GM21515 (cell line): Measurements from ENCODE around the gene GMDS.
A peak's percentile ranks its signal among the peaks of the same experiment; 100 is the strongest.

Experiments
- ATAC-seq: cut with Tn5 transposase; IDR thresholded peaks from one replicate; pipeline ENCODE4 v1.9.1; 2021; ENCODE audit not compliant: unreplicated experiment

The GMDS gene

DNA sequence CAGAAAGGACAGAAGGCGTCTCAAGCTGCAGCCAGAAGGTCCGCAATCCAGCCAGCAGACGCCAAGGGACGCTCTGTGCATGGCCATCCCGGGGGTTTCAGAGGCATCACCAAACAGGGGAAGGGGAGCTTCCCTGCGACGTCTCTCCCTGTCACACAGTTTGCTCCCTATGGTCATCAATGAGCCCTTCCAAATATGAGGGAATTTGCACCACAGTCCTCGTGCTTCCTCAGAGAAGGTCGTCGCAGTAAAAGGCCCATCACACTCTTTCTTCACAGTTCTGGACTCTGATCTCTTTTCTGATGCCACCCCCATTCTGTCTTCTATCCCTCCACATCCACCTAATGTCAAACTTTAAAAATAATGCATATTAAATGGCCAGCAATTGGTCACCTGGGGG is 645.9 kb downstream of the GMDS start:
- no peak for ATAC-seq

DNA sequence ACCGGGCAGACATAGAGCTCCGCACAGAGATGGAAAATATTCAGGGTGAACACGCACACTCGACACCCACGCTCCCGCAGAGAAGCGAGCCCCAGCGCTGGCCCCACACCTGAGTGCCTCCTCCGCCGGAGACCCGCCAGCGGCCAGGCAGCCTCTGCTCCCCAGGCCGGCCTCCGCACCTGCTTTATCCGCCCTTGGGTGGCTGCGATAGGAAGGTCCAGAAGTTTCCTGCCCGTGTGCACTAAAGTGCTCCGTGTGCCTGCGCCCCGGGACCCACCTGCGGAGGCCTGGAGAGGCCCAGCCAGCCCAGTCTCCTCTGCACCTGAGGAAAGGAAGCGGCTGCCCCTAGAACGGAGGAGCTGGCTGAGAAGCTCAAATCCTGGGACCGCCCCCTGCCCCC is 646.5 kb downstream of the GMDS start:
- ATAC-seq, result no peak

DNA sequence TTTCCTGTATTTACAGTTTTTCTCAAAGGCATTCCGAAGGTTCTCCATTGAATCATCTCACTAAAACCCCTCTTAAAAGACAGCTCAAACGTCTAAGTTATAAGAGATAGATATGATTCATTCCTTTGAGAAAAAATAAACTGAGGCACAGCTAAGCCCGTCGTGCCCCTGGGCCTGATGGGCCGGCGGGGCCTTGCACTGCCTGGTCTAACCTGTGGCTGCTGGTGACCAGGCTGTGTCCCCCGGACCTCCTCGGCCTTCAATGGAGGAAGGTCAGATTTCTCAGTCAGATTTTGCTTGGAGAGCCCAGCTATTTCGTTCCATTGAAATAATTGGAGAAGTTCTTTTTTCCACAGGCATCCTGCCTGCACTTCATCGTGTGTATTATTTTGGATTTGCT is 647.0 kb downstream of the GMDS start:
- ATAC-seq, result no peak

DNA sequence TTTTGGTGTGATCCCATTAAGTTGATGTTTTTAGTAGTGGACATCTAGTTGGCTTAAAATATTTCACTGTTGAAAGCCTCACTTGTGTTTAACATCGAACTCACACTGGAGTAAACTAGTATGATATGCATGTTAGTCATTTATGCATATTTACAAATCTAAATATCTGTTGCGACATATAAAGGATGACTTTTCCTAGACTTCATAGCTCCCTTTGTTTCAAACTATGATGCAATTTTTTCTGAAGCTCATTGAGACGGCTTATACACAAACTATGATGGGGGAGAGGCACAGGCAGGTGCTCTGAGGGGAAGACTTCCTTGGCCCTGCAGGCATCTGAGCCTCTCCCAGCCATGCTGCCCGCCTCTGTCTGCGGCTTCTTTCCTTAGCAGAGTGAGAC is 647.5 kb downstream of the GMDS start:
- no peak for ATAC-seq

DNA sequence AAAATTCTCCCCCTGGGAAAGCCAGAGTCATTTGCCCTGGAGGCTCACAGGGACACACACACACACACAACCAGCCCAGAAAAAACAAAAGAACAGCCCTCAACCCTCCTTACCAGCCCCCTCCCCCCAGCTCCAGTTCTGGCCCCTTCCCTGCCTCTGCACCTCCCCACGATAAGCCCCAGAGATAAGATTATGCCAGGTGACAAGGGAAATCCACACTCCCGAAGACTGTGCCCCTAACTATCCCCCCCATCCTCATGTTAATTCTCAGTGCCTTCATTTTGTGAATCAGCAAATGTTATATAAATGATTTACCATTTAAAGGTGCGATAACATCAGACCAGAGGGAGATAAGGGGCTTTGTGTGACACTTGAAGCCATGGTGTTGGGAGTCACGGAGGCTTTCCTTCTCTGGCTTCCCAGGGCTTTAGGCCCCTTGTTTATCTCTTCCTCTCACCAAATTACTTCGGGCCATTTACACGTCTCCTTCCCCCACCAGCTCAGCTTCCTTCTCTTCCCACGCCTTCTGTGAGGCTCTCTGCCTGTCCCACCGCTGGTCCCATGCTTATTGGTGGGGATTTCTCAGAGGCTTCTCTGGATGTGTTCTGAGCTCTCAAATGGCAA is 648.2 kb downstream of the GMDS start:
- ATAC-seq, result no peak

DNA sequence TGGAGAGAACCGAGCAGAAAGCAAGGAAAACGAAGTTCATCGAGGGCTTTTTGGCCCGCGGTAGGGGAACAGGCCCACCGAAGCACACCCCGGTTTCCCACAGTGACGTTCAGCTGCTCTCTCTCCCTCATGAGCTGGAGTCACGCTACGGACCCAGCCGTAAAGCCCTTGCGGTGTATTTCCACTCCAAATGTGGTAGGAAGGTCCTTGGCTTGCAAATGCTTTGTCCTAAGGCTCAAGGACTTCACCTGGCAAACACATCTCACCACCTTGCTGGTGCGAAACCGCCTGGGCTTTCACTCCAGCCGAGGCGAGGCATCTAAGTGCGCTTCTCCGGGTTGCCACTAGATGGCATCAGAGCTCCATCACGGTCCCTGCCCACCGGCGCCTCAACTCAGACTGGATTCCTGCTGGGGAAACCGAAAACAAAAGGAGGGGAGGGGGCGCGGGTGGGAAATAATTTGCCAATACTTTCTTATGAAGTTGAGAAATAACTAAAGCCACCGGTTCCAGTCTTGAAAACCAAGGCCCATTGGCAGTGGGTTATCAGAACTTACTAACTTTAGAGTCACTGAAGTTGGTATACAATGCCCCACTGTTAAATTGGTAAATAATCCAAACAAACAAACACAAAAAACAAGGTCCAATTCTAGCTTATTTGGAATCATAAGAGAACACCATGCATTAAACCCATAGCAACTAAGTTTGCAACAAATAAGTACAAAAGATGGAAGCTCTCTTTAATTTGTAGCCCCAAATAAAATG is 649.1 kb downstream of the GMDS start:
- ATAC-seq, result peak; percentile 67

DNA sequence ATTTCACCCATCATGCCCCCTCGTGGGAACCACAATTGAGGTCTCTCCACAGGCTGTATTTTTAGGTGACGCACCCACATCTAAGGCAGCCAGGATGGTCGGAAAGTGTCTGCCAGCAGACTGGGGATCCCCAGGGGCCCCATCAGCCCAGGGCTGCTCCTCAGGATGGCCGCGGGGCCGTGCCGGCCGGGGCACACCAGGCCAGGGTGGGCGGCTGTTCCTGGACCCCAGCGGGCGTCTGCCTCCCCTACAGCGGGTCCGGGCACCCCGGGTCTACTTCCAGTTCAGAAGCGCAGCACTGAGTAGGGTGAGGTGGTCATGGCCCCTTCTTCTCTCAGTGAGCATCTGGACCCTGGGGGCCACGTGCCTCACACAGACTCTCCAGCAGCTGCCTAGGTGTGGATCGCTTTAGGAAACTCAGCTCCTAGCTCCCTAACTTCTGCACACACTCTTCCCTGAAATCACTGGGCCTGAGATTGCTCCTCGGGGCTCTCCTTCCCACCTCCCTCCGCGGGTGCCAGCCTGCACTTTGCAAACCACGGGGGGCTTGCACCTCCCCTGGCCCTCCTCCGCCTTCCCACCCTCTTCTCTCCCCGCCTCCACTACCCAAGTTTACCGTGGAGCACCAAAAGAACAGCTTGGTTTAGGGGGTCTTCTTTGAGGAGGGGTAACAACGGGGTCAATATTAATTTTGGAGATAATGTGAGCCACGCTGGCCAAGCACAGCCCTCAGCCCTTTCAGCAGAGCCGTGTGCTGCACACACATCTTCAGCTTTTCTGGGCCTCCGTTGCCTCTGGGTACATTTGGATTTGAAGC is 649.9 kb downstream of the GMDS start:
- ATAC-seq, result no peak

DNA sequence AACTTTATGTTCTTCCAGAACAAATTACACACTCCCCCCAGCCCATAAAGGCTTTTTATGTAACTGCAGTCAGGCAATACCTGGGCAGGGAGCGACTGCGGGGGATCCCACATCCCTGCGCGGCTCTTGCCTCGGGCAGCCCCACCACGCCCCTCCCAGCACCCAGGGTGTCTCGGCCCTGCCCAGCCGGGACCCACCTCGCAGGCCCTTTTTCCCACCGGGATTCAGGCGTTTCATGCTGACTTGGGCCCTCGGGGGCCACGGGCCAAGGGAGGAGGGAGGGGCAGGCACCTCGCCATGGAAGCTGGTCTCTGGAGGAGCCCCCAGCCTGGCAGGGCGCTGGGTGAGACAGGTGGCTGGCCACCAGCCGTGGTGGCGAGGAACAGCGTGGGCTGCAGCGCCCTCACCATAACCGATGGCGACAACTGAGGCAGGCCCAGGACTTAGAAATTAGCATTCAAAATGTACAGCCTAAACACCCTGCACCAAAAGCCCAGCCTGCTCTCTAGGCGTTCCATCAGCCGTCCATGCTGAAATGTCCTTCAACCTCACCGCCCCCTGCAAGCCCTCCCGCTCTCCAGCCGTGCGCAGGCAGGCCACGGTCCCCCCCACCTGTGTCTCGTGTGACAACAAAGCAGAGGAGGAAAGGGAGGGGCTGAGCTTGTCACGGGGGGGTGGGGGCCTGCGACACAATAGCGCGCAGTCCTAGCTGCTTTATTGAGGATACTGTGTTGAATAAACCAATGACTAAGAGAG is 650.8 kb downstream of the GMDS start:
- ATAC-seq, result no peak

DNA sequence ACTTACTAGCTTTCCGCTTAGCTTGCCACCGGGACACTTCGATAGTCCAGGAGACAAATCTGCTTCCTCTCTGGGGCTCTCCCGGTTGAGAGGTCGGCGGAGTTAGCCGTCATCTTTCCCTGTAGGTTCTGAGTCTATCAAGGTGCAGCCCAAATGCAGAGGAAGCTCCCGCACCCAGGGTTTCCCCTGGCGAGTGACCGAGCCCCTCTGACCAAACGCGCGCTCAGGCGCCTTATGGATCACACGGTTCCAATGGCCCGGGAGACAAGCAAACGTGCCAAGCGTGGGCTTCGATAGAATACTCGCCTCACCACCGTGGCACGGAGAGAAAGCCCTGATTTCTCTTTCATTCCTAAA is 651.5 kb downstream of the GMDS start:
- ATAC-seq, result no peak

DNA sequence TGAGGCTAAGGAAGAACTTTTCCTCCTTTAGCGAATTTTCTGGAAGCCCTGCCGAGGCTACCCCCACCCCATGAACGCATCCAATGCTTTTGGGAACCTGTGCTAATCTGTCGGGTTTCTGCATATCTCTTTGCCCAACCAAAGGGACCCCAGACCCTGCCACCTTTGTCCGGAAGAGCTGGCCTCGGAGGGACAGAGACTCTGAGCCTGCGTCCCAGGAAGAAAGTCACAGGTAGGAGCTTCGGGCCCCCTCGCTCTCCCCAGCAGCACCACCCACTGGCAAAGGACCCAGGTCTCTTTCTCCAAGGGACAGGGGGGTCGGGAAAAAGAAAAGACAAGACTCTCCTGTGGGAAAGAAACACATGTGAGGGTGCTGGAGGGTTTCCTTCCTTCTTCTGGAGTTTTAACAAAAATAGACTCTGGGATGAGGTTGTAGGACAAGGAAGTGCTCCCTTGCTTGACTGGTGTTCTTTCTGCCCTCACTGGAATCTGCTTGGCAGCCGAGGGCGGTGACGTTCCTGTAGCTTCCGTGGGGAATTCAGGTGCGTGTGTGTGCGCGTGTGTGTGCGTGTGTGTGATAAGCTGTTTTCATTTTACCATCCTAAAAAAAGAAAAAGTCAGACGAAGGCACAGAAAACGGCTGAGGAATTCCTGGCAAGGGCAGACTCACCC is 652.0 kb downstream of the GMDS start:
- no peak for ATAC-seq

DNA sequence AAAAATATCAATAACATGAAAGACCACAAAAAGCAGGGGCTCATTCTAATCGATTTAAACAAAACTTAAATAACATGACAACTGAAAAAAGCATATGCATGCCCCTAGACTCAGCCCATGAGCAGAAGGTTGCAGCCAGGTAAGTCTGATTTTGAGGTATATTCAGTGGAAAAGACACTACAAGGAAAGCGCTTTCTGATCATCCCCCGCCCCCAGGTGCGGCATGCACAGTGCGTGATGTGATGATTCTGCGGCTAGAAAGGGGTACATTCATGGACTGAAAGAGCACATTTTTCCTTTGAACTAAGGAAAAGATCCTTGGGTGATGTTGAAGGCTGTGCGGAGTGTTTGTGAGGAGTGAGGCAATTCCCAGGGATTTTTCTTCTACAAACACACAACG is 652.6 kb downstream of the GMDS start:
- no peak for ATAC-seq

DNA sequence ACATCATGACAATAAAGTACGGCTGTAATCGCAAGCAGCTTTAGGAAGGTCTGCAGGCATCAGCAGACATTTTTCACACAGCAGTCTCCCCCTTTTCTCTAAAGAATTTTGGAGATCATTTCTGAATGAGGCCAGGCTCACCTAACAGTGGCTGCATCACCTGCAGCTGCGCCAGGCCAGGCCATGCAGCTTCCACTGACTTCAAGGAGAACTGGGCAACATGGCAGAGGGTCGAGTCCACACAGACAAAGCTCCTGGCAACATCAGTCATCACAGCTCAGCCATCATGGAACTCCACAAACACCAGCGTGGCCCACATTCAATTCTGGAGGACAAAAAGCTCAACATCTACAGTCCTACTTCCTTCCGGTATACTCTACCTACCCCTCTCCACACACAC is 653.5 kb downstream of the GMDS start:
- no peak for ATAC-seq

DNA sequence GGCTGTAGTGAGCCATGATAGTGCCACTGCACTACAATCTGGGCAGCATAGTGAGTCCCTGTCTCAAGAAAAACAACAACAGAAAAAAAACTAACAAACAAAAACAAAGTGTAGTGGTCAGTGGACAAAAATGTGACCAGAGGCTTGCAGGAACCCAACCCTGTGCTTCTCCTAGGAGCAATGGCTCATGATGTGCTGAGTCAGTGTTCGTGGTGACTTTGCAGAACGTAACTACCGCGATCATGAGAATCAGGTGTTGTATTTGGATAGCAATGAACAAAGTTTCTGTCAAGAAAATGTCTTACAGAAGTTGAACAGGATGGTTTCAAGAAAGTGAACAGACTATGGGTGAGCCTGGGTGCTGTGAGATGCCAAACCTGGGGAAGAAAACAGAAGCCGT is 654.2 kb downstream of the GMDS start:
- ATAC-seq, result no peak

DNA sequence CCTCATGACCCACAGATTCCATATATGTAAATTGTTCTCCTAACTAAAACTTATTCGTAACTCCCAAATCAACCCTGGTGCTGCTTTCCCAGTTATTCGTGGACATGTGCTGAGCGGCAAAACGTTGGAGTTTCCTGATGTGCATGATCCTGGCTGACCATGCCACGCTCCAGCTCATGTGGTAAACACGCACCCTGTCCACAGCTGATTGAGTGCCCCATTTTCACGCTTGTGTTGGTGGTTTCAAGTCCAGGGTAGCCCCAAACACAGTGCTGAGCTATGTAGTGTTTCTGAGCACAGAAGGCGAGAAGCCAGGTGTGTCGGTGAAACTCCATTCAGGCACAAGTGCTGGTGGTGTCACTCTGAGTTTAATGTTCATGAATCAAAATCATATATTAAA is 654.8 kb downstream of the GMDS start:
- ATAC-seq, result no peak

DNA sequence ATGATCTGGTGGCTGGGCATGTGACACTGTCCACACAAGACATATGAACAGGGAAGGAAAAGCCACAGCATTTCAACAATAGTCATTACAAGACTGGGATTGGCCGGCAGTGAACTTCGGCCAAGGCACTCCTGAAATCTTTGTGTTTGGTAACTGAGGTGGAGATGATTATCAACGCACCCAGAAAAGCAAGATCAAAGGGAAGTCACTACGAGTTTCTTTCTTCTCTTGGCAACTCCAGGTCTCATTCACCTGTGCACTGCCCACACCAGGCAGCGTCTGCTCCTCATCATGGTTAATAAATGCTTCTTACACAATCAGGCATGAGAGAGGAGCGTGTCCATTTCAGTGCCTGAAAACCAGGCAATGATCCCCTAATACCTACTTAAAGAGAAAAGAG is 656.2 kb downstream of the GMDS start:
- ATAC-seq, result no peak

DNA sequence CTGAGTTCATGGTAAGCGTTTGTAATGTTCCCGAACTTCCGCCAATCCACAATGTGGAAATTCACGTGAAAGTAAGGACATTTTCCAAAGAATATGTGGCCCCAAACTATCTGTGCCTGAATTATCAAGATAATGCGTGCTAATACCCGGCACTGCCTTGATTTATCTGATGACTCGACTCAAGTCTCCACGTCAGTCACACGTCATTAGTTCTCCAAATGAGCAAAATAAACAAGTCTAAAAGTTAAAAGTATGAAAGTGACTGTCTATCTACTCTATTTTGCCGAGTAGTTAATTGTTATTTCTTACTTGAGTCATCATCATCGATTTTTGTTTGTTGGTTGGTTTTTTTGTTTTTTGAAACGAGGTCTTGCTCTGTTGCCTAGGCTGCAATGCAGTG is 657.4 kb downstream of the GMDS start:
- no peak for ATAC-seq

DNA sequence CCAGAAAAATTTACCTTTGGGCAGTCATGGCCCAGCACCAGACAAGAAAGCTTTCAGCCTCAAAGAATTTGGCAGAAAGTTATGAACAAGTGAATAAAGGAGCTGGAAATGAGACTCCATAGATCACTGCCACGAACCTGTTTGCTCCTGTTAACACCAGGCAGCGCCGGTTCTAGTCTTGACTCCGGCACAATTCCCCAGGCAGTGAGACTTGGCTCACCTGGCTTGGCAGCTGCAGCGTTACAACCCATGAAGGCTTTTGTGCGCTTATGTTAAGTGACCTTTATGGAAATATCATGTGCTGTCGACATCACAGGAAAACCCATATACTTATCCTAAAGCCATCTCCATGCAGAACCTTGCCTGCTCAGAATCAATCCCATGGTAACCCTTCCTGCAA is 657.9 kb downstream of the GMDS start:
- ATAC-seq, result no peak

DNA sequence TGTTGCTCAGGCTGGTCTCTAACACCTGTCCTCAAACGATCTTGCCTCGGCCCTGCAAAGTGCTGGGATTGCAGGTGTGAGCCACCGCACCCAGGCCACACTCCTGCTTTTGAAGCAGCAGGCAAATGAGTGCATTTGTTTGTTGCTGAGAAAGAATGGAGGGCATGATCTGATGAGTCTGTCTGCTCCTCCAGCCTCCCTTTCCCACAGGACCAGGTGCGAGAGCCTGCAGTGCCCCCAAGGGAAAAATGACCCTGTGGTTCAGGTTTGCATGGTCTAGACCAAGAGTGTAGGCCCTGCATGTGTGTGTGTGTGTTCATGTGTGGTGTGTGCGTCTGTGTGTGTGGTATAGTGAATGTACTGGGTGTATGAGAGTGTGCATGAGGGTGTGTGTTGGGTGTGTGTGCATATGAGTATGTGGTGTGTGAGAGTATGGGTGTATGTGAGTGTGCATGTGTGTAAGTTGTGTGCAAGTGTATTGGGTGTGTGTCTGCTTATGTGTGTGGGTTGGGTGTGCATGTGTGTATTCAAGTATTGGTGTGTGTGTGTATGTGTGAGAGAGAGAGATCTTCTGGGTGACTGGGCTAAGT is 658.4 kb downstream of the GMDS start:
- no peak for ATAC-seq

DNA sequence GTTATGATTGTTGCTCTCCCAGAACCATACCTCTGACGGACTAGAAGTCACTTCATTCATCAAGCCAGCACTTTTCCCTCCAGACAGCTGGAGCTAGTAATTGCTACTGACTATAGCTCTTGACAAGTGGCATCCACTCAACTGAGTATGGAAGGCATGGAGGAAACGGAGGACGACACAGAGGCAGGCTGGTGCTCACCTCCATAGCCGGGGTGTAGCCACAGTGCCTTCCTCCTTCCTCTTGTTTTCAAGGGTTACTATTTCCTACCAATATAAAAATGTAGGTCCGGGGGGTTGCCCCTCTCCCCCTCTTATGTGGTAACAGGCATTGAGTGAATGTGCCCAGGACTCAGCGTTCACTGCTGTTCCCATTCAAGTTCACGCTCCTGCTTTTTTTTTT is 659.1 kb downstream of the GMDS start:
- no peak for ATAC-seq

DNA sequence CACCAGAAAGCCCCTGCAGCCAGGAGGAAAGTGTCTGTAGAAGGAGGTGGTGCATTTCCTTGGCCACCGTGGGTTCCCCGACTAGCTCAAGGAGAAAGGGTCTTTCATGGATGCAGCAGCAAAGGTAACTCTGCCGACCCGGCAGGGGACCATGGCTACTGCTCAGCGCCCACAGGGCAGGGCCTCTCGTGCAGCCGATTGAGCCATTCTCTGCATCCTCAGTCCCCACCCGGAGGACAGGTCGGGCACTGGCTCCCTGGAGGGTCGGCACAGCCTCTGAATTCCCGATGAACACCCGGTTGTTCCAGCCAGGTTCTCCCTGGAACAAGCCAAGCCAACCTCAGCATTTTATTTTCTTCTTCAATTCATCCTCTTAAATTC is 659.7 kb downstream of the GMDS start:
- no peak for ATAC-seq
